GM19025 (cell line): ENCODE data around the gene SH3PXD2B.
"Not testable (repeated sequence)": the region's sequence is repeated elsewhere in the genome, so short reads cannot be mapped to it uniquely, and the experiment has no call there.

Experiments used
- ATAC-seq: cut with Tn5 transposase; IDR thresholded peaks from one replicate; pipeline ENCODE4 v1.9.1; 2021; ENCODE audit warnings: mild to moderate bottlenecking, low read depth, moderate library complexity; ENCODE audit not compliant: unreplicated experiment

SH3PXD2B gene

DNA sequence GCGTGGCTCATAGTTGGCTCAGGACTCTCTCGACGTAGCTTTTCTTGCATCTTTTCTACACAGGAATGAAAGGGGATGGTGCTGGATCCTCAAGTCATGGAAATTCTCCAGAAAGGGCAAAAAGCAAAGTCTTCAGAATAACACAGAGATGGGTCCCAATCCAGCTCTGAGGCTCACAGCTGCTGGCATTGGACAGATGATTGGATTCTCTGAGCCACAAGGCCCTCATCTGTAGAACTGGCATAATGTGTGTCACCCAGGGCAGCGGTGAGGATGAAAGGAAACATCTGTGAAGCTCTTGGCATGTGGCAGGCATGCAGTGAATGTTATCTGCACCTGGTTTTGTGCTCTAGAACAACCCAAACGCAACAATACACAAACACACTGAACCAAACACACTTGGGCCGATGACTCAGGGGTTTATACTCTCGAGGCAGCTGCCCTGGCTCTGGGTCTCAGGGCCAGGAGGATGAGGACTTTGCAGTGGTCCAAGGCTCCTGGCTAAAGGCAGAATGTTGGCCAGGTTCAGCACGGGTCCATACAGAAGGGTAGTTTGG is 106.8 kb downstream of the SH3PXD2B start:
- no peak for ATAC-seq

DNA sequence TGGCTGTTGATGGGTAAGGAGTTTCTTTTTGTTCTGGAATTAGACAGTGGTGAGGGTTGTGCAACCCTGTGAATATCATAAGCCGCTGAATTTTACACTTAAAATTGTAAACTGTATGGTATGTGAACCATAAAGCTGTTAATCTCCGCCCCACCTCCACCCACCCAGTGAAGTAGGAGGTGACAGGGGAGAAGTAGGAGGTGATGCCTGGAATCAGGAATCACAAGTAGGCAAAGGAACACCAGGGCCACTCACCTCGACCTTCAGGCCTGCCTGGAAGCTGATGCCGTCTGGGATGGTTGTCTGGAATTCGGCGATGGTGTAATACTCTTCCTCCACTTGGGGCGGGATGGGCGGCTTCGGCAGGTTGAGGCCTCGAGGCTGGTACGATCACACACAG is 108.4 kb downstream of the SH3PXD2B start:
- no peak for ATAC-seq

DNA sequence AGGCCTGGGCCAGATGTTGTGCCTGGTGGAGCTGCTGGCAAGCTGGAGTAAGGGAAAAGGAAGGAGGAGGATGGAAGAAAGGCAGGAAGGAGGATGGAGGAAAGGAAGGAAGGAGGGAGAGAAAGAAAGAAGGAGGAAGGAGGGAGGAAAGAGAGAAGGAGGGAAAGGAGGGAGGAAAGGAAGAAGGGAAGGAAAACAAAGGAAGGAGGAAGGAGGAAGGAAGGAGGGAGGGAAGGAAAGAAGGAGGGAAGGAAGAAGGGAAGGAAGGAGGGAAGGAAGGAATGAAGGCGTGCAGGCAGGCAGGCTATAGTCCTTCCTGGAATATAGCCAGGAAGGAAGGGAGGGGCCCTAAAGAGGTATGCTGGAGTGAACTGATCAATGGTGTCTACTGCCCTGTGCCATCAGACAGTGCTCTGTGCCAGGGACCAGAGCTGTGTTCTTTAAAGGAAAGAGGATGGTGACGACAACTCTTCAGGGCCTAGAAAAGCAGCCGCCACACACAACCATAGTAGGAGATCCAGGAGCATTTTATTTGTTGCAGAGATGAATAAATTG is 109.4 kb downstream of the SH3PXD2B start:
- no peak for ATAC-seq

DNA sequence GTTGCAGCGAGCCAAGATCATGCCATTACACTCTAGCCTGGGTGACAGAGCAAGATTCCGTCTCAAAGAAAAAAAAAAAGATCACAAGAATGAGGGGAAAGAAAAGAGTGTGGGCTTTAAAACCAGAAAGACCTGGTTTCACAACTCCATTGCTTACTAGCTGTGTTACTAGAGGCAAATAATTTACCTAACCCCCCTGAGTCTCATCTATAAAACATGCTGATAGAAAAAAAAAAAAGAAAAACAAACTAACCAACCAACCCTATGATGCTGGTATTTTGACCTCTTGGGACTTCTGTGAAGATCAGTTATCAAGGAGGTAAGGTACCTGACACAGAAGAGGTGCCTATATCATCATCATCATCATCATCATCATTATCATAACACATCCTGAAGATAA is 110.6 kb downstream of the SH3PXD2B start:
- ATAC-seq, result no peak

DNA sequence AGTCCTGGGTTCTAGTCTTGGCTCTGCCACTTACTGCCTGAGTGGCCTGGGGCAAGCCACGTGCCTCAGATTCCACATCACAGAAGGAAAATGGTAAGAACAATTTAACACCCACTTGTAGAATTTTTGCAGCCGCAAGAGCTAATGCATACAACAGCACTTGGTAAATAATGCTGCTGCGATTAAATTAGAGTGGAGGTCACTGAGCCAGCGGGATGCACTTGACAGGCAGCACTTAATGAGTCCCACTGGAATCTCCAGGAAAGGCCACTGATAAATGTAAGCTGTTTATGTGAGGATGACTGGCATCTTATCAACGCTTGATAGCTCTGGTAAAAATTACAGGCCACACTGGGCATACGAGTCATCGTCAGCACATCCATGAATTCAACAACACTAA is 111.4 kb downstream of the SH3PXD2B start:
- ATAC-seq, result no peak

DNA sequence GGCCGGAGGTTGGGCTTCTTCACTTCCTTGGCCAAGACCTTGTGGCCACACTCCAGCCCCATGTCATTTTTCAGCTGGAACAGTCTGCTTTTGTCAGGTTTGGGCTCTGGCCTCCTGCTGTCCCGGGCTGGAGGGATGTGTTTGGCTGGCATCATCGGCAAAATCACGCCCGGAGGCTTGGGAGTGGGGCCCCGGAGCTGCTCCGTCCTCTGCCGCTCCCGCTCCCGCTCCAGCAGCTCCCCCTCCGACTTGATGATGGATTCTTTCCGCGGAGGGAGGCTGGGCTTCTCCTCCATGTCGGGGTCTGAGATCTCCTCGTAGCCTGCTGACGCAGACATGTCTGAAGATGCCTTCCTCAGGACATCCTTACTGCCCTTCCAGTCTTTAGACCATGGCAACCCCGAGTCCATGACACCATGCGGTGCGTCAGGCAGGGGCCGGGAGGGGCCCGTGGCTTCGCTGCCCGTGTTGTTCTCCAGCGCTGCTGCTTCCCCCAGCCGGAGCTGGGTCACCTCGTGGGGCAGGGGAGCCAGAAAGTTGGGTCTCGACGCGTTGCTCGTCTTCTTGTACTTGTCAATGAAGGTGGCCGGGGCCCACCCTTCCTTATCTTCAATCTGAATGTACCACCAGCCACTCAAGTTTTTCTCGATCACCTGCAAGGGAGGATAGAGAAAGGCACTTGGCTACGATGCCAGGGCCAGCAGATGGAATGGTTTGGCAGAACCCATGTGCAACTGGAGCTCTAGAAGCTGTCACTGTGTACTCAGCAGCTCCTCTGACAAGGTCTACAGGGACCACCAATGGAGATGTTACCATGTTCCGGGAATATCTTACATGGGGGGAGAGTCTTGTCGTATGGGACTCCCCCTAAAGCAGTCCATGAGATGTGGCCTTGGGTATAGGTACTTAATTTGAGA is 114.8 kb downstream of the SH3PXD2B start:
- no peak for ATAC-seq

DNA sequence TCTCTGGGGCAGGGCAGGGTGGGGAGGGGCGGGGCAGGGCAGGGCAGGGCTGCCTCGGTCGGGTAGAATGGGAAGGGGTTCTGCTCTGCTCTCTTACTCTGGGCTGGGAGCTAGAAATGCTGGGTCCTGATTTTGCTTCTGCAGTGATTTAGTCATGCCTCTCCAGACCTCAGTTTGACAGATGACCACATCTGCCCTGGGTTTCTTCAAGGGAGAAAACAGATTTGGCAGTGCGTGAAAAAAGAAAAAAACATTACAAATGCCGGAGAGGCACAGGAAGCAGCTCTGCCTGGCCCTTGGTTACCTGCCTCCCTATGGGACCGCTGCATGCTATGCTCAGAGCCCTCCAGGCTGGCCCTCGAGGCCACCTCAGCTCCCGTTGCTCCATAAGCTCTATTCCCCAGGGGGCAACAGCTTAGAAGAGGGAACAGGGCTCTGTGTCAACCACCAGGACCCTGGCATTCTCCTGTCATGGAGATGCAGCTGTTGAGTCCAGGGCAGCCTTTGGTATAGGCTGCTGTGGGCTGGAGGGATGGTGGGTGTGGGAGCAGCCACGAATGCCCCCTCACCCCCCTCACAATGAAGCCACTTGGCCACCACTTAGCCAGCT is 117.5 kb downstream of the SH3PXD2B start:
- no peak for ATAC-seq

DNA sequence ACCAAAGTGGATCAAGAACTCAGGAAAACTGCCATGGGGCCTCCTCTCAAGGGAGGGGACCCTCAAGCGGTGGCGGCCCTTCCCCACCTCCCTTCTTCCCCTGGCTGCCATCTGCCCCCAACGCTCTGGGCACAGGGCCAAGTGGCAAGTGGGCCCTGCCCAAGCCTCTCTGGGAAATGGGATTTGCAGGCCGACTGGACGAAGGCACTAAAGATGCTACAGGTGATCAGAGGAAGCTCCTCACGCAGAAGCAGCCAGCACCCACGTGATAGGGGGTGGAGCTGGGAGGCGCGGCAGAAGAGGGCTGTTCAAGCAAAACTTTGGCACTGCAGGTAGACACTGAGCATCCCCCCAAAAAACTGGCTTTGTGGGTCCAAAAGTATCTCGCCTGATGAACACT is 118.1 kb downstream of the SH3PXD2B start:
- ATAC-seq, result no peak

DNA sequence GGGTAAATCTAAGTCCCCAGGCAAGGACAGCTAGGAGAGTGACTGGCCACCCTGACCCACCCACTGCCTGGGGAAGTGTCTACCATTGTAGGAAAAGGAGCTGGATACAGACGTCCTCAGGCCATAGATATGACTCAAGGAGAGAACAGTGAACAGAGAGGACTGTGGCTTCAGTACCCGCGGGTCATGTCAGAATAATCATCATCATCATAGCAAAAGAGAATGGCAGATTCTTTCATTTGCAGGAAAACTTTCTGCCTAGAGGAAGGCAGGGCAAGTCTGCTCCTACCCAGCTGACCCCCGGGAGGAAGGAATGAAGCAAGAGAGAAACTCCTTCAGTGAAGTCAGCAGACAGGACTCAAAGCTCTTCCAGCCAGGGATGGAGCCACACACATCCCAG is 118.6 kb downstream of the SH3PXD2B start:
- no peak for ATAC-seq

DNA sequence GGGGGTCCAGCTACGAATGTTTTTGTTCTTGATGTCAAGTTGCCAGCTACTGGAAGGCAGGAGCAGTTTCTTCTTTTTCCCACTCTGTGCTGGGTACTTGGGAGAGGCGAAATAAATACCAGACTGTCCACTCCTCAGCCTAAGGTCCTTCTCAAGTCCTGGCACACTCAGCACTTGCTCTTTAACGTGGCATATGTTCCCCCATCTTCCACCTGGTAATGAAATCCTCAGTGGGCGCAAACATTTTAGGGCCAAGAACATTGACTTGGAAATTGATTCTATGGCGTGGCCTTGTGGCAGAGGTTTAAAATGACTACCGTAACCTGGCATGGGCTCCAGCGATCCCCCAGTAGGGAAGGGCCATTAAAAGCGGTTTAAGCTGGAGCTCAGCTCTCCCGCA is 119.7 kb downstream of the SH3PXD2B start:
- ATAC-seq, result no peak

DNA sequence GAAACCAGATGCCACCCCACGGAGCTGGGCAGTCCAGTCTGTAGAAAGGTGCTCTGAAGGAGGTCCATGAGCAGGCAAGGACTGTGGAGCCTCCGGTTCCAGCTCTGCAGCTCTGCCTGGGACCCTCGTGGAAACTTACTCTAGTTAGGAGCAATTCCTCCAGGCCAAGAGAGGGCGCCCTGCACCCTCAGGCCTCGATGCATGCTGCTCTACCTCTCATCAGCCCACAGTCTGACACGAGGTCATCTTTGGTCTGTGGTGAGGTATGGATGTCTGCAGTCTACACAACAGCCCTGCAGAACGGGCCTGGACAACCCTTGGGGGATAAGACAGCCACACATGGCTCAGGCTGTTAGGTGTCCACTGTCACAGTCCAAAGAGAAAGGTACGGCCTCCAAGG is 120.1 kb downstream of the SH3PXD2B start:
- no peak for ATAC-seq

DNA sequence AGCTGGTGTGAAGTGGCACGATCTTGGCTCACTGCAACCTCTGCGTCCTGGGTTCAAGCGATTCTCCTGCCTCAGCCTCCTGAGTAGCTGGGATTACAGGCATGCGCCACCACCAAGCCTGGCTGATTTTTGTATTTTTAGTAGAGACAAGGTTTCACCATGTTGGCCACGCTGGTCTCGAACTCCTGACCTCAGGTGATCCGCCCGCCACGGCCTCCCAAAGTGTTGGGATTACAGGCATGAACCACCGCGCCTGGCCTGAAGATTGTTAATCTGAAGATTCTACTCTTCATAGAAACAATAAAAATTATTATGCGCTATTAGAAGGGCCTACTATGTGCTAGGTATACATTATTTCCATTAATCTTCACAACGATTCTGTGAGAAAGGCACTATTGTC is 127.4 kb downstream of the SH3PXD2B start:
- not testable (repeated sequence) for ATAC-seq

DNA sequence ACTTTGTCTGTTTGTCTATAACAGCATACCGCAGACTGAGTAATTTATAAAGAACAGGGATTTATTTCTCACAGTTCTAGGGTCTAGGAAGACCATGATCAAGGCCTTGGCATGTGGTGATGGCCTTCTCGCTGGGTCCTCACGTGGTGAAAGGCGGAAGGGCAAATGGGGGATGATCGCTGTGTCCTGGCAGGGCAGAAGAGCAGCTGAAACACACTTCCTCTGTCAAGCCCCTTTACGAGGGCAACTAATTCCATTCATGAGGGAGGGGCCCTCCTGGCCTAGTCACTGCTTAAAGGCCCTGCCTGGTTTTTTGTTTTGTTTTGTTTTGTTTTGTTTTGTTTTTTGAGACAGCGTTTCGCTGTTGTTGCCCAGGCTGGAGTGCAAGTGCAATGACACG is 128.9 kb downstream of the SH3PXD2B start:
- ATAC-seq, result no peak

DNA sequence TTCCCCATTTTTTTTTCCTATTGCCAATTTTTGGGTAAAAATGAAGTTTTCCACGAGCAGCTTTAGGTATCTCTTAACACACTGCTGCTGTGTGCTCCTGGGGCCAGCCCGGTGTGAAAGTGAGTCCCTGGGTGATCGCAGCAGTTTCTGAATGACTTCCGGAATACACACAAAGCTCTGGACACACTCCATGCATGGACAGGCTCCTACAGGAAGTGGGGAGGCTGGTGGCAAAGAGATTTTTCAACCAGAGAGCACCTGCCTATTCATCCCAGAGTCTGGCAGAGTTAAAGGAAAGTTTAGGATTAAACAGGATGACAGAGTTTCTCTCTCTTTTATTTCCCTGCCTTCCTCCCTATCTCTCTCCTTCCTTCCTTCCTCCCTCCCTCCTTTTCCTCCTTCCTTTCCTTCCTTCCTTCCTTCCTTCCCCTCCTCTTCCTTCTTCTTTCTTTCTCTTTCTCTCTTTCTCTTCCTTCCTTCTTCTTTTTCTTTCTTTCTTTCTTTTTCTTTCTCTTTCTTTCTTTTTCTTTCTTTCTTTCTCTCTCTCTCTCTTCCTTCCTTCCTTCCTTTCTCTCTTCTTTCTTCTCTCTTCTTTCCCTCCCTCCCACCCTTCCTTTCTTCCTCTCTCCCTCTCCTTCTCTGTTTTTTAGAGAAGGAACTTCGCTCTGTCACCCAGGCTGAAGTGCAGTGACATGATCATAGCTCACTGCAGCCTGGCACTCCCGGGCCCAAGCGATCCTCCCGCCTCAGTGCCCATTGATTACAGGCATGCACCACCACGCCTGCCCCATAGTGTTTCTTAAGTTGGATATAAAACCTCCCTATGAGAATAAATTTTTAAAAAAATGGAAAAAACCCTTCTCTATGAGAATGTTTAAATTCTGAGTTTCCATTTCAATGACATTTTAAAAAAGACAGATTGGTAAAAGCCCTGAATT is 132.0 kb downstream of the SH3PXD2B start:
- ATAC-seq, result no peak

DNA sequence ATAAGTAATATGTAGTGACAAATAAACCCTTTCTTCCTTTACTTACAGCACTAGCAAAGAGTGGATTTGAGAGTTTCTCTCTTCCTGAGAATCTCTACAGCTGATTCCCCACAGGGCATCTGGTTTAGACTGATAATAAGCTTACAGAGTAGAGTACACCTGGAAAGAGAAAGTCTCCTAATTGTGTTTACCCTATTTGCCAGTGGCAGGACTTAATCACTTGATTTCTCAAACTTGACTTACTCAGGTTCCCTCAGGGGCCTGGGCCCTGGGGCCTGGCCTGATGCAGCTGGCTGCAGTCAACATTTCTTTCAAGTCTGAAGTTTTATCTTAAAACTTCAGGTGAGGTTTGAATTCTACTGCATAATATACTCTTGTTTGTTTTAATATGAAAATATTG is 132.7 kb downstream of the SH3PXD2B start:
- ATAC-seq, result no peak

DNA sequence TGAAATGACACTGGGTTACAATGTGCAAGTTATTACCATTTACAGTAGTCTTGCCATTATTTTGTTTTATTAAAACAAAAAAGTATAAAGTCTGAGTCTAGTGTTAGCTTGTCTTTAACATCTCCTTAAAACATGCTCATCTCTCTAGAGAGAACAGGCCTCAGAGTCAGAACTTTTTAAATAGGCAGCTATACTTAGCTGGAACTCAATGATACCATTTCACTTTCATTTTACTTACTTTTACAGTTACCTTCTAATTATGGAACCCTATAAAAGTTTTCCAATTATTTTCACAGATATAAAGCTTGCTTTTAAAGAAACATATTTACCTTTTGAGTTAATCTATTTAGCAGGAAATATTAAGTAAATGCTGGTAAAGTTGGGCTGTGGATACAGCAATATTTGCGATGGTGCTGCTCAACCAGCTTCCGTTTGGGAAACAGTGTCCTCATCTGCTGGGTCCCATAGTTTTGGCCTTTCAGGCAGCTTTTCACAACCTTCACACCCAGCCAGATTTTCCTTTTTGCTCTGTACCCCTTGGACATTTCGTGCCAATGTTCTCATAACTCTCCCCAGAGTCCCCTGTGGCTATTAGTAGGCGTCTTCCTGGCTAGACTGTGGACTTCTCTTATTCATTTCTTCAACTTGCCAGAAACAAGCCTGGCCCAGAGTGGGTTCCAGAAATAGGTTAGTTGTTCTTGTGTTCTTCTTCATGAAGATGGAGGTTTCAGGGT is 134.4 kb downstream of the SH3PXD2B start:
- ATAC-seq, result no peak

DNA sequence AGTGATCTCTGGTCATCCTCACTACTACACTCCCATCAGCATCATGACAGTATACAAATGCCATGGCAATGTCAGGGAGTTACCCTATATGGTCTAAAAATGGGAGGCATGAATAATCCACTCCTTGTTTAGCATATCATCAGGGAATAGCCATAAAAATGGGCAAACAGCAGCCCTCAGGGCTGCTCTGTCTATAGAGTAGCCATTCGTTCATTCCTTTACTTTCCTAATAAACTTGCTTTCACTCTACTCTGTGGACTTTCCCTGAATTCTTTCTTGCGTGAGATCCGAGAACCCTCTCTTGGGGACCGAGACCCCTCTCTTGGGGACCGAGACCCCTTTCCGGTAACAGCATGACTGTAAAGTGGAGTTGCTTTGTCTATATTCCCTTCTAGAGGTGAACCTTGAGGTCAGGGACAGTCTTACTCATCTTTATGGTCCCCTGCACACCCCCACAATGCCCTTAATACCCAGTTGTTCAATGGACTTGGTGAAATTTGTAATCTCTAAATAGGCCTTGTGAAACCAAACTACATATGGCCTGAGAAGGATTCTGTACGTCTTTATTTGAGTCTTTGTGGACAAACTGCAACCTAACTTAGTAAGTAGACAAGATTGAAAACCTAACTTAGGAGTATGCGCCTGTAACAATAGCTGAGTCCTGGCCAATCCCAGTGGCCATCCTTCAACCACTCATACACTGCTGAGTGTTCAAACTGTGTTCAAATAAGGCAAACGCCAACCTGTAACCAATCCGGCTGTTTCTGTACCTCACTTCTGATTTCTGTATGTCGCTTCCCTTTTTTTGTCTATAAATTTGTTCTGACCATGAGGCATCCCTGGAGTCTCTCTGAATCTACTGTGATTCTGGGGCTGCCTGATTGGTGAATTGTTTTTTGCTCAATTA is 138.5 kb downstream of the SH3PXD2B start:
- ATAC-seq, result peak; percentile 70

DNA sequence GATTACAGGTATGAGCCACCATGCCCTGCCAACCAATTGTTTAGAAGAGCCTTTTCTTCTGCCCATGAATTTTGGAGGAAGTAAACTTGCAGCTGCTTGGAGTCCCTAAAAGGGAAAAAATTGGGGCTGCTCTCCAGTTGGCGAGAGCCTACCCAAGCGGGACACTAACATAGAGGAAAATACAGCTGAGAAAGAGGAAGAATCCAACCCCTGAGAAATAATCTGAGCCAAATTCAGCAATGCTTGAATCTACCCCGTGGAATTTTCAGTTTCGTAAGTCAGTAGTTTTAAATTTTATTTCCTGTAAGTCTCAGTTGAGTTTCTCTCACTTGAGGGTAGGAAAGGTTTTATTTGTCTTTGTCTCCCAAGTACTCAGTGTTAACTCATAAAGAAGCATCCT is 140.4 kb downstream of the SH3PXD2B start:
- no peak for ATAC-seq

DNA sequence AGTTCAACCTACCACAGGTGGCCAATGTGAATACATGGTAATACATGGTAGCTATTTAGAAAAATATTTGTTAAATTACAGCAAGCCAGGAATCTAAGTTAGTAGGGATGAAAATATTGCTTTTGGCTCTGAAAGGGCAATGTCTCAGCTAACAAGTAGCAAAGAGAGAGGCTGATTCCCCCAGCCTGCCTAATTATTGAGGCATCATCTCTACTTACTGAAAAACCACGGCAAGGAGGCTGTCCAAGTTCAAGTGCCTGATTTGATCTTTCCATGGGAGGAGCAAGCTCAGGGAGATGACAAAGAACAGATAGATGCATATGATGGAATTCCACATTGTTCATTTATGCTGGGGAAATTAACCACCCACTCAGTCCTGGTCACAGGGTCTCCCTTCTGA is 142.0 kb downstream of the SH3PXD2B start:
- no peak for ATAC-seq
